T47D (cell line): ENCODE results near the gene OR2M5.

Source experiments
- DNase-seq, 2 experiments: peaks; one replicate each; pipeline versions ENCODE4 v3.0.0 to v3.0.0-alpha.2; 2011 to 2012; ENCODE audit warnings: low read depth in 1 of 2, low spot score in 1 of 2
- JUND ChIP-seq: IDR thresholded peaks from 2 replicates; pipeline ENCODE4 v1.6.1; 2012; ENCODE audit warnings: low read depth
- in situ Hi-C: cut with HindIII; loops from 2 replicates; pipeline ENCODE4 v1.10.0; 2016; ENCODE audit warnings: low sequenced_read_pairs, low pct_unique_long_range_greater_than_20kb

The OR2M5 gene, protein sequence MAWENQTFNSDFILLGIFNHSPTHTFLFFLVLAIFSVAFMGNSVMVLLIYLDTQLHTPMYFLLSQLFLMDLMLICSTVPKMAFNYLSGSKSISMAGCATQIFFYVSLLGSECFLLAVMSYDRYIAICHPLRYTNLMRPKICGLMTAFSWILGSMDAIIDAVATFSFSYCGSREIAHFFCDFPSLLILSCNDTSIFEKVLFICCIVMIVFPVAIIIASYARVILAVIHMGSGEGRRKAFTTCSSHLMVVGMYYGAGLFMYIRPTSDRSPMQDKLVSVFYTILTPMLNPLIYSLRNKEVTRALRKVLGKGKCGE

DNA sequence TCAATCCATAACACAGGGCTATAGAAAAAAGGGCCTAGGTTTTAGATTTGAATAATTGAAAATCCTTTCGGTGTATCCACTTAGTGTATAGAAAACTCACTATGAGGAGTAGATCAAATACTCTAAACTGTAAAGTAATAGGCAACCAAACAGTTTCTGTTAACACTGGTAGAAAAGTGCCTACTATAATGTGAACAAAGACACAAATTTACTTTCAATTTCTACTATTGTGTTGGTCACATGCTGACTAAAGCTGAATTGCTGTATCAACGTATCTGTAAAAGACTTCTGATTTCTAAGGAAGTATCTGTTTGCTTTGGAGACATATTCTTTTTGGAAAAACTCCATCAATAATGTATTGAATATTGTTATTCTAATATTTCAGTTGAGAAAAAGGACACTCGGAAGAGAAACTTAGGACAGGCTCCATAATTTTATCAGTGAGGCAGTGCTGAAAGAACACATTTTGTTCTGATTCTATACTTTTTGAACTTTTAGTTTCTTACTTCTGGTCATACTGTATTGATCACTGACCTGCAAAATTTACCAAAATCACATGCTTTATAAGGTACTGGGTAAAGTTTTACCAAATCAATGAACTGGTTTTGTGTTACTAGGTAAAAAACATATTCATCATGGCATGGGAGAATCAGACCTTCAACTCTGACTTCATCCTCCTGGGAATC is at the start of gene OR2M5:
OR2M5 (plus strand) TSS at position 636 of the 686 bp plus-strand sequence; CDS start at position 636, 0 bp downstream.
- no peak for DNase-seq
- in situ Hi-C loops: no loop called here
- no peak for TF ChIP-seq JUND

DNA sequence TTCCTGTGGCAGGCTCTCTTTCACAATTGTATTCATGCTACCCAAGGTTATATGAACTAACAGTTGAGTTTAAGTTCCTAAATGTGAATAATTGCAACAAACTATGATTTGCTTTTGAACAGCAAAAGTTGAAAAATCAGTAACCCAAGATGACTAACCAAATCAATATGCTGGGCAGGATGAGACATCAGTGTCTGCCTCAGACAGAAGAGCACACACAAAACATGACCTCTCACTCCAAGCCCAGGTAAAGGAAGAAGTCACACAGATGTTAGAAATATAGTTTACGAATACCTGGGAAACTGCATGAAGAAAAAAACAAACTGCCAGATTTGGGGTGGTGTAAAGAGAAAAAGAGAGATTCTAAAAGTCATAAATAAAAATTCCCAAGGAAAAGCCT is 46.4 kb upstream of the OR2M5 start:
- TF ChIP-seq JUND: no peak
- in situ Hi-C loops: no loop called here
- no peak for DNase-seq

DNA sequence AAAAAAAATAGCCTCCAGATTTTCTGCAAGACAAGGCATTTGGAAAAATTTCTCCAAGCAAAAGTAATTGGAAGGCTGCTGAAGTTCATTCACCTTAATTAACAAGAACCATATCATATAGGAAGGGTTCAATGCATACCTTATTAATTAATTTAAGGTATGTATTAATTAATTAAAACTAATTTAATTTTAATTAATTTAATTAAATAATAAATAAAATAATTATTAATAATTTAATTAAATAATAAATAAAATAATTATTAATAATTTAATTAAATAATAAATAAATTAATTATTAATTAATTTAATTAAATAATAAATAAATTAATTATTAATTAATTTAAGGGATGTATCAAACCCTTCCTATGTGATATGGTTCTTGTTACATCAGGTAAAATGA is 42.1 kb upstream of the OR2M5 start:
- no peak for TF ChIP-seq JUND
- in situ Hi-C loops: no loop called here

DNA sequence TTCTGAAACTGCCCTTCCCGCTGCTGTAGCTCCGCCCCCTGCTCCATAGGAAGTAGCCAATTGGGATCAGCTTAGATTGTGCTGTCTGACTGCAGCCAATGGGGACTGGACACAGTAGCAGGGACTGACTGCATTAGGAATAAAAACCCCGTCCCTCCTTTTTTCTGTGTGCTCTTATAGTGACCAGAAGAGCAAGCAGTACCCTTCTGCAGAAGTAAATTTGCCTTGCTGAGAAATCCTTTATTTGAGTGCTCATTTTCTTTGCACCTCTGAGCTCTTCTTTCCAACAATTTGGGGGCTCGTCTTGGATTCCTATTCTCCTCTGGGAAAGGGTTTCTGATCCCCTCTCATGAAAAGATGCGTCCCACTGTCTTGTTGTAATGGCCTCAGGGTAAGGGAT is 33.8 kb upstream of the OR2M5 start:
- DNase-seq: no peak
- in situ Hi-C loops: no loop called here
- TF ChIP-seq JUND: no peak

More for the DNA sequence above, 42.1 kb upstream of the OR2M5 start:
- no peak for DNase-seq

DNA sequence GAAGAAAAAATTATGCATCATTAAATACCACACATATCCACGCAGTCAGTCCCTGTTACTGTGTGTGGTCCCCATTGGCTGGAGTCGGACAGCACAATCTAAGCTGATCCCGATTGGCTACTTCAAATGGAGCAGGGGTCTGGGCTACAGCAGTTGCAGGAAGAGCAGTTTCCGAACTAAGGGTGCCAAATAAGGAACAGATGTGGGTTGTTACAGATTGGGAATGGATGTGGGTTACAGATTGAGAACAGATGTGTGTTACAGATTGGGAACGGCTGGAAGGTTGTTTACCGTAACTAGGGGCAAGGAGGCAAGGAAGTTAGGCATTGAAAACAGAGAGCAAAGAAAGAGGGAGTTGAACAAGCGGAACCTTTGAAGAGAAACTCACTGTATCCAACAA is 30.1 kb upstream of the OR2M5 start:
- in situ Hi-C loops: no loop called here
- DNase-seq: no peak
- TF ChIP-seq JUND: no peak

DNA sequence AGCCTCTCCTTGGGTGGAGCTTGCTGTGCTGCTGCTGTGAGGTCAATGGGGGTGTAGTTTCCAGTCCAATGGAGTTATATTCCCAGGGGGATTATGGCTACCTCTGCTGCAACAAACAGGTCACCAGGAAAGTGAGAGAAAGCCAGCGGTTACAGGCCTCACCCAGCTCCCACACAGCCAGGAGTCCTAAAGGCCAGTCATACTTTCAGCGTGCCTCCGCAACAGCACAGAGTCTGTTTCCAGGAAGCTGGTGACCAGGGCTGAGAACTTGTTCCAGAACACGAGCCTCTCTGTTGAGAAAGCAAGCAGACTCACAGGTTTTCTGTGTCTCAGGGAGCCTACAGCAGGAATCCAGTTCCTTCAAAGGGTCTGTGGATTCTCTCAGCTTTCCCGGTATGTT is 17.3 kb upstream of the OR2M5 start:
- TF ChIP-seq JUND: no peak
- in situ Hi-C loops: no loop called here
- DNase-seq: no peak

DNA sequence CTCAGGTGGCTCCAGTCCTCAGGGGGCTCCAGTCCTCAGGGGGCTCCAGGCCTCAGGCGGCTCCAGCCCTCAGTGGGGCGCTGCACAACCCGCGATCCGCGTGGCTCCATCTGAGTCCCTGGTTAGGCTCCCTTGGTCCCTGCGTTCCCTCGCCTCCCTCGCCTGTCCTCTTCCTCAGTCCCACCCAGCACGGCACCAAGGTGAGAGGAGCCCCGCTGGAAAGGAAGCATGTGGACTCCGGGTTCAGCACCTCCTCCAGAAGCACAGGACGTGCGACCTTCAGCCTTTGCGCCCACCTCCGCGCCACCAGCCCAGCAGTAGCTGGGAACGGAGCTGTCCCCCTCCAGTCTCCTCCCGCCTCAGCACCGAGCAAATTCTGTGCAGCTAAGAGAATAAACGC is 8.1 kb upstream of the OR2M5 start:
- DNase-seq: no peak
- in situ Hi-C loops: no loop called here
- no peak for TF ChIP-seq JUND

DNA sequence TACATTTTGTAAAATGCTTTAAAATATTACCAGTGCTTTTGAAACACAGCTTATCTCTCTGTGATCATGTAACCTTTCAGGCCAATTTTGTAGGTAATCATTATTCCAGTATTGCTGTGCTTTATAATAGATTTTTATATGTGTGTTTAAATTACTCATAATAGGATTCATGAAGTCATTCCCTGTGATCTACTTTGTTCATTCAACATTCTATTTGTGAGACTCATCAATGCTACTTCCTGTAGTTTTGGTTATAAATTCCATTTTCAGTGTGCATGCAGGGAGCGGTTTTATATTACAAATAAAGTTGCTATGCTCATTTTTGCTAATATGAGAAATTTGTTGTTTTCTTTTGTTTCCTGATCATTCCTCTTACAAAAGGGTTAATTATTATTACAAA is 4.1 kb upstream of the OR2M5 start:
- no peak for TF ChIP-seq JUND
- in situ Hi-C loops: no loop called here
- no peak for DNase-seq

DNA sequence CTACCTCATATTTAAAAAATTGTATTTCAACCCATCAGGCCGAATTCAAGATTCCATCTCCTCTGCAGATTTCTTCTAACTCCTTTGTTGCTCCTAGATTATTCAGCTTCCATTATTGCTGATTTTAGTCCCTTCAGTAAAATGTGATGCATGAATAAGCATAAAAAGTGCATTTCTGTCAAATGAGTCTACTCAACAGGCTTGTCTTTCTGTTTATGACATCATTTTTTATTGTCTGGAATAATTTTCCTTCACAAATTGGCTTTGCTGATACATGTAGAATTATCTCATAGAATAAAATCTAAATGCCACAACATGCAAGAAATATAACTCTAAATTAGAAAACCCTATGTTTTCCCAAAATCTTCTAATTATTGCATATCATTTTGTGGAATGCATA is 1.6 kb upstream of the OR2M5 start:
- in situ Hi-C loops: no loop called here
- TF ChIP-seq JUND: no peak
- DNase-seq: no peak

DNA sequence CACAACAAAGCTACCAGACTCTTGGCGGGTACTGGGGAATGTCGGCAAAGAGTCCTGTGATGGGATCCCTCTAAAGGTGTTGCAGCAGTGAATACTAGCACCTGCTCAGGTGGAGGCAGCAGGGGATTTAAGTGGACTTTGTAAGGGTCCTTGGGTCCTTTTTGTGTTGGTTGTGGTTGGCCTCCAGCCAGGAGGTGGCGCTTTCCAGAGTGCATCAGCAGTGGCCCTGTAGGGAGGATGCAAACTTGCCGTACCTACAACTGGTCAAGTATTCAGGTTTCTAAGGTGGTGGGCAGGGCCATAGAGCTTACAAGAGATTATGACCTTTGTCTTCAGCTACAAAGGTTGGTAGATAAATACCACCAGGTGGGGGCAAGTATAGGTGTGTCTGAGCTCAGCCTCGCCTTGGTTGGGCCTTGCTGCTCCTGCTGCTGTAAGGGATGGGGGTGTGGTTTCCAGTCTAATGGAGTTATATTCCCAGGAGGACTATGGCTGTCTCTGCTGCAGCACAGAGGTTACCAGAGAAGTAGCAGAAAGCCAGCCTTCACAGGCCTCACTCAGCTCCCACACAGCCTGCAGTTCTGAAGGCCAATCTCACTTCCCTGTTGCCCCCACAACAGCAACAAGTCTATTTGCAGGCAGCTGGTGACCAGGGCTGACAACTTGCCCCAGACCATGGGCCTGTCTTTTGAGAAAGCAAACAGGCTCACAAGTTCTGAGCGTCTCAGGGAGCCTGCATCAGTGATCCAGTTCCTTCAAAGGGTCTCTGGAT is 7.3 kb downstream of the OR2M5 start:
- no peak for TF ChIP-seq JUND
- in situ Hi-C loops: no loop called here
- no peak for DNase-seq

DNA sequence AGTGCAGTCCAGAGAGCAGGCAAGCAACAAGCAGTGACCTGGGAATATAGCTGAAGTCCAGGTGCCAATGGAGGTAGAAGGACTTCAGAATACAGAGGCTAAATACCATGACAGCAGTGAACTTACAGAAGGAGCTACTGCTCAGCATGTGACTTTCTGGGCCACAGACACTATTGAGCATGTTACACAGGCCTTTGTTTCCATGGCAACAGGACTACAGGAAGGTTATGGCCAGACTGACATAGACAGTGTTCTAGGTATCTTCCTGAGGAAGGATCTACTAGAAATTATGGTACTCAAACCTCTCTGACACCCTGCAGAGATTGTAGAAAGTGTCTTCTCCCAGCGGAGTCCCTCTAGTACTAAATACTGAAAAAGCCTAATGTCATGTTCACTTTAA is 11.0 kb downstream of the OR2M5 start:
- in situ Hi-C loops: no loop called here

DNA sequence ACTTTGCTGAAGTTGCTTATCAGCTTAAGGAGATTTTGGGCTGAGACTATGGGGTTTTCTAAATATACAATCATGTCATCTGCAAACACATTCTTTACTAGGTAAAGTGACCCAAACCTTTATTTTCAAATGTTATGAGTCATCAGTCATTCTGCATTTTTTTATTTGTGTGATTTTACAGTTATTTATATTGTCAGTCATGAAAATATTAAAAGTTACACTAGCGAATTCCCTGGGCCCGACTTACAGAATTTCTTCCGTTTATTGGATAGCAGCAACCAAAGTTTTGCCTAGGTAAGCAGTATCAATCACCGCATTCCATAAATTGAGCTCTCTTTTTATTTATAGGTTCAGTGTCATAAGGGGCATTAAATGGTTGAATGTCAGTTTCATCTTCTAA is 13.8 kb downstream of the OR2M5 start:
- no peak for DNase-seq
- no peak for TF ChIP-seq JUND
- in situ Hi-C loops: no loop called here

More for the DNA sequence above, 11.0 kb downstream of the OR2M5 start:
- DNase-seq: no peak
- no peak for TF ChIP-seq JUND

DNA sequence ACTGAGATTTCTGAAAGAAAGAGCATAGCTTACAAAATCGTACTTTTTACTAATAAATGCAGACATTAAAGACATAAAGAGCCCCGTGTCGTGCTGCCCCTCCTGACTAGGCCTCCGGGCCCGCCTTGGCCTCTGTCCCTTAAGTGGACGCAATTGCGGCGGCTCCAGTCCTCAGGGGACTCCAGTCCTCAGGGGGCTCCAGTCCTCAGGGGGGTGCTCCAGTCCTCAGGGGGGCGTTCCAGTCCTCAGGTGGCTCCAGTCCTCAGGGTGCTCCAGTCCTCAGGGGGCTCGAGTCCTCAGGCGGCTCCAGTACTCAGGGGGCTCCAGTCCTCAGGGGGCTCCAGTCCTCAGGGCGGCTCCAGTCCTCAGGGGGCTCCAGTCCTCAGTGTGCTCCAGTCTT is 19.1 kb downstream of the OR2M5 start:
- TF ChIP-seq JUND: no peak
- in situ Hi-C loops: no loop called here
- no peak for DNase-seq
